ENCODE results near the gene PUM1. TPM values are rescaled to one million over a fixed set of nuclear protein-coding genes. Genes with fewer than 3 reads are reported as not detected.
A peak's percentile ranks its signal among the peaks of the same experiment; 100 is the strongest.
"Not testable (repeated sequence)": the region's sequence is repeated elsewhere in the genome, so short reads cannot be mapped to it uniquely, and the experiment has no call there.

Gene PUM1
- total RNA-seq, 1 donor from 2014 or later = 188 TPM

- peaks cover 21% of the 10 kb centered on the region for H3K9me3 Mint-ChIP-seq (ENCODE audit: unreplicated experiment)
- H3K4me3 Mint-ChIP-seq (ENCODE audit: unreplicated experiment) = no peak overlapping the region
- peaks cover 14% of the 10 kb centered on the region for H3K36me3 Mint-ChIP-seq (ENCODE audit: unreplicated experiment)
- no peak for TF ChIP-seq CTCF (IDR thresholded peaks at IDR 0.05; ENCODE audit: partially characterized antibody, unreplicated experiment)
- H3K4me1 Mint-ChIP-seq (ENCODE audit: low read depth, unreplicated experiment) = peaks cover 5% of the 10 kb centered on the region
- no peak for DNase-seq
- no peaks in the 10 kb centered on the region for H3K27me3 Mint-ChIP-seq (ENCODE audit: unreplicated experiment)
- no peak overlapping the region for H3K27ac Mint-ChIP-seq (ENCODE audit: unreplicated experiment)
These were observed 125.0 kb downstream of the PUM1 start for GRCh38 chr1:30940541-30940940.

GRCh38 chr1:30936541-30937171 is 128.9 kb downstream of the PUM1 start:
- Mint-ChIP-seq H3K9me3 (ENCODE audit: unreplicated experiment) (peaks cover 20% of the 10 kb centered on the region), H3K4me3 (ENCODE audit: unreplicated experiment) (no peak overlapping the region), H3K36me3 (ENCODE audit: unreplicated experiment) (peaks cover 7% of the 10 kb centered on the region), H3K4me1 (ENCODE audit: low read depth, unreplicated experiment) (peaks cover 26% of the 10 kb centered on the region), H3K27me3 (ENCODE audit: unreplicated experiment) (peaks cover 2% of the 10 kb centered on the region), H3K27ac (ENCODE audit: unreplicated experiment) (peak overlapping the region; percentile 69)
- no peak for TF ChIP-seq CTCF (IDR thresholded peaks at IDR 0.05; ENCODE audit: partially characterized antibody, unreplicated experiment)
- no peak for DNase-seq

GRCh38 chr1:30935758-30936157 is 129.8 kb downstream of the PUM1 start:
- Mint-ChIP-seq H3K4me1 (ENCODE audit: low read depth, unreplicated experiment) (peaks cover 34% of the 10 kb centered on the region), H3K9me3 (ENCODE audit: unreplicated experiment) (peaks cover 20% of the 10 kb centered on the region)
- not testable (repeated sequence) for H3K27me3 Mint-ChIP-seq (ENCODE audit: unreplicated experiment); H3K27ac Mint-ChIP-seq (ENCODE audit: unreplicated experiment); DNase-seq; H3K4me3 Mint-ChIP-seq (ENCODE audit: unreplicated experiment); H3K36me3 Mint-ChIP-seq (ENCODE audit: unreplicated experiment)

GRCh38 chr1:30934613-30935012 is 130.9 kb downstream of the PUM1 start:
- H3K27me3 Mint-ChIP-seq (ENCODE audit: unreplicated experiment) = peaks cover 5% of the 10 kb centered on the region
- peaks cover 7% of the 10 kb centered on the region for H3K36me3 Mint-ChIP-seq (ENCODE audit: unreplicated experiment)
- H3K4me1 Mint-ChIP-seq (ENCODE audit: low read depth, unreplicated experiment) = peaks cover 35% of the 10 kb centered on the region
- peaks cover 20% of the 10 kb centered on the region for H3K9me3 Mint-ChIP-seq (ENCODE audit: unreplicated experiment)
- H3K4me3 Mint-ChIP-seq (ENCODE audit: unreplicated experiment) = peak overlapping the region; percentile 2
- no peak for TF ChIP-seq CTCF (IDR thresholded peaks at IDR 0.05; ENCODE audit: partially characterized antibody, unreplicated experiment)
- peak overlapping the region; percentile 69 for H3K27ac Mint-ChIP-seq (ENCODE audit: unreplicated experiment)
- DNase-seq = no peak

- H3K27ac Mint-ChIP-seq (ENCODE audit: unreplicated experiment) = peak overlapping the region; percentile 65
- H3K36me3 Mint-ChIP-seq (ENCODE audit: unreplicated experiment) = peaks cover 7% of the 10 kb centered on the region
- peaks cover 7% of the 10 kb centered on the region for H3K27me3 Mint-ChIP-seq (ENCODE audit: unreplicated experiment)
- H3K4me3 Mint-ChIP-seq (ENCODE audit: unreplicated experiment) = no peak overlapping the region
- peaks cover 37% of the 10 kb centered on the region for H3K4me1 Mint-ChIP-seq (ENCODE audit: low read depth, unreplicated experiment)
- no peak for TF ChIP-seq CTCF (IDR thresholded peaks at IDR 0.05; ENCODE audit: partially characterized antibody, unreplicated experiment)
- H3K9me3 Mint-ChIP-seq (ENCODE audit: unreplicated experiment) = peaks cover 19% of the 10 kb centered on the region
- DNase-seq = no peak
These were observed 131.7 kb downstream of the PUM1 start for GRCh38 chr1:30933874-30934252.
